HG02943 (cell line): Measurements from ENCODE around the gene VCP.
"Not testable (repeated sequence)": the region's sequence is repeated elsewhere in the genome, so short reads cannot be mapped to it uniquely, and the experiment has no call there.

Experiments
- ATAC-seq: cut with Tn5 transposase; IDR thresholded peaks from one replicate; pipeline ENCODE4 v1.9.1; 2021; ENCODE audit warnings: mild to moderate bottlenecking, low read depth, moderate library complexity; ENCODE audit not compliant: unreplicated experiment

VCP gene

DNA sequence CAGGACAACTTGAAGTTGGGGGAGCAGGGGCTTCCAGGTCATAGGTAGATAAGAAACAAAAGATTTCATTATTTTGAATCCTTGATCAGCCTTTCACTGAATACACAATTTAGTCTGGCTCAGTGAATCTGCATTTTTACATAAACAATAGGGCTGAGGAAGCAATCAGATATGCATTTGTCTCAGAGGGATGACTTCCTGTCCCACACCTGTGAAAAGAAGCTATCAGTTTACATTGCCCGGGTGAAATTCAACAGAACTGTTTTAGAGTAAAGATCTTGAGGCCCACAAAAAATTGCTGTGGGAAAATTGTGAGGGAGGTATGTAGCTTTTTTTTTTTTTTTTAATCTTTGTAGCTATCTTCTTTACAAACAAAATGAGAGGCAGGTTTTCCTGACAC, 44.6 kb downstream of the VCP start:
- no peak for ATAC-seq

DNA sequence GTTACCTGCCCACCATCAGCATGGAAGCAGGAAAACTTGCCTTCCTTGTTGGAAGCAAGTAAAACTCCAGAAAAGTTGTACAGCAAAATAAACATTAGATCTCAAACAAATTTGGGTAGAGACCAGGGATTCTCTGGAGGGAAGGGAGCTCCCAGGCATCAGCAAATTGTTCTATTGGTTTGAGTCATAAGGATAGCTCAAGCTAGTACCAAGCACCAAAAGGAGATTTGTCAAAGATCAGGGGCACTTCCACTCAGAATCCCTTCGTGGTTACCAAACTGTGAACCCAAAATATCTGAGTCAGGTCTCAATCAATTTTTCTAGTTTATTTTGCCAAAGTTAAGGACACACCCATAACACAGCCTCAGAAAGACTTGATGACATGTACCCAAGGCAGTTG, 45.1 kb downstream of the VCP start:
- ATAC-seq: no peak

DNA sequence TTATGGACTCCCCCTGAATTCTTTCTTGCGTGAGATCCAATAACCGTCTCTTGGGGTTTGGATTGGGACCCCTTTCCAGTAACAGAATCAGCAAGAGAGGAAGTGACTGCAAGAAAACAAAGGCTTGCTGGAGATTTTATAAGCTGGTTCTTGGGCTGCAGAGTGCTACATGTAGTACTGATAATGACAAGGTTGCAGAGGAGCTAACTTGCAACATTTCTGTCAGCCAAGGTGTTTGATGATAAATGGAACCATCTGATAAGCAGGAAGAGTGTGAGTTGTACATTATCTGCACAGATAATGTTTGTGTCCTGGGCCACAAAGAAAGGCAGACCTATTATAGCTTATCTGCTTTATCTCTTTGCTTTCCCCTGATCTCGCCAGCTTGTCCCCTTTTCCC, 45.8 kb downstream of the VCP start:
- no peak for ATAC-seq

DNA sequence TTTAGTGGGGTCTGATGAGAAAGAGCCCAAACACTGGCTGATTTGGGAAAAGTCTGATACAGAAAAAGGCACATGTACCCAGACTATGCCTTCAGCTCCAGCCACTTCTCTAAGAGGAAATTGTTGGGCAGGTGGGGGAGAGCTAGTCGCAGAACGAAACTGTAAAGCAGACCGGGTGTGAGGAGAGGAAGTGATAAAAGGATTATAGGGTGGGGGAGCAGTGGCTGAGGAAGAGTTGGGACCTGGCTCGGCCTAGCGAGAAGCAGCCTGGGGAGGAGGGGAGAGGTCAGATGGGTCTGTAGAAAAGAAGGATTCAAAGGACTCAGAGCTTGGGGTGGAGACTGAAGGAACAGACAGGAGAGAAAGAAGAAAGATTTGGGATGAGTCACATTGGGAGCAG, 49.0 kb downstream of the VCP start:
- not testable (repeated sequence) for ATAC-seq

DNA sequence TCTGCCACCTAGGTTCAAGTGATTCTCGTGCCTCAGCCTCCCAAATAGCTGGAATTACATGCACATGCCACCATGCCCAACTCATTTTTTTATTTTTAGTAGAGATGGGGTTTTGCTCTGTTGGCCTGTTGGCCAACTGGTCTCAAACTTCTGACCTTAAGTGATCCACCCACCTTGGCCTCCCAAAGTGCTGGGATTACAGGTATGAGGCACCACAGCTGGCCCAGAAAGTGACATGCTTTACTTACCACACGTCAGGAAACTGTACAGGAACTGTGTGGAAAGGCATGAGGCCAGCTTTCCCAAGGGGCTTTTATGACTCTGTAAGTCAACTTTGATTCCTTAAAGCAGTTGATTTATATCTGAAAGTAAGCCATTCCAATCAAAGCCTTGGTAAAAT, 57.9 kb downstream of the VCP start:
- no peak for ATAC-seq

DNA sequence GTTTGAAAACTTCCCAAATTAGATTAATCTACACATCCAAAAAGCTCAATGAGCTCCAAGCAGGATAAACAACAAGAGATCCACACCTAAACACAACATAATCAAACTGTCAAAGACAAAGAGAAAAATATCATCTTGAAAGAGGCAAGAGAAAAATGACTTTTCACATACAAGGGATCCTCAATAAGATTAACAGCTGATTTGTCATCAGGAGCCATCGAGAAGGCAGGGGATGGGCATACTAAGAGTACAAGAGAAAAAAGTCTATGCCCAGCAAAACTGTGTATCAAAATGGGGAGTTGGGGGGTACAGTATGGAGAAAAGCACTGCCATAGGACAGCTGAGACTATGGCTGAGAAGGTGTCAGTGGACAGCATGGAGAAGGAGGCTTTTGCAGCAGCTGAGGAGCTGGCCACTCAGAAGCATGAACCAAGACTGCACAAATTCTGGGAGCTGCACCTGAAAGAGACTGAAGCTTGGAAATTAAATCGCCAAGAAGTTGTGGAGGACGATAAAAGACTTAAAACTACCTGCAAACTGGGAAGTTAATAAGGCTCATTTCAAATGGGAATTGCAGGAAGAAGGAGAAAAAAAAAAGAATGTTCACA, 62.0 kb downstream of the VCP start:
- no peak for ATAC-seq
